Spleen (tissue), 7 donors: ENCODE measurements around the gene R3HDM1.

Experiments
- POLR2A ChIP-seq, 3 donors: fragments of 450-650 bp; IDR thresholded peaks; one replicate each; pipeline ENCODE4 v1.5.1; 2017; ENCODE audit warnings: antibody characterized with exemption in 3 of 3, mild to moderate bottlenecking in 1 of 3
- POLR2AphosphoS5 ChIP-seq, 3 donors: sonication (generic); formaldehyde crosslinking; IDR thresholded peaks; one replicate each; pipeline ENCODE4 v1.5.1; 2017; ENCODE audit warnings: antibody characterized with exemption in 3 of 3
- TF ChIP-seq, protein P1 (sequence below), 11 experiments: fragments of 200-600 bp in 7 of 11; fragments of 450-650 bp in 4 of 11; sonication (generic) in 4 of 11; IDR thresholded peaks in 8 of 11; conservative IDR thresholded peaks in 3 of 11; 1 replicate in 7 of 11; 2 replicates in 4 of 11; pipeline versions ENCODE4 v1.4.0 to v1.8.0; 2016 to 2021; ENCODE audit warnings: antibody characterized with exemption in 11 of 11, inconsistent platforms in 4 of 11, mild to moderate bottlenecking in 1 of 11
- donor health status: DM: no; HTN: no; CAD: no; lungs with moderate emphysema.
- donor health status: DM: no; HTN: no; CAD: no.
- donor health status: DM: no; HTN: no; CAD: no.

DNA sequence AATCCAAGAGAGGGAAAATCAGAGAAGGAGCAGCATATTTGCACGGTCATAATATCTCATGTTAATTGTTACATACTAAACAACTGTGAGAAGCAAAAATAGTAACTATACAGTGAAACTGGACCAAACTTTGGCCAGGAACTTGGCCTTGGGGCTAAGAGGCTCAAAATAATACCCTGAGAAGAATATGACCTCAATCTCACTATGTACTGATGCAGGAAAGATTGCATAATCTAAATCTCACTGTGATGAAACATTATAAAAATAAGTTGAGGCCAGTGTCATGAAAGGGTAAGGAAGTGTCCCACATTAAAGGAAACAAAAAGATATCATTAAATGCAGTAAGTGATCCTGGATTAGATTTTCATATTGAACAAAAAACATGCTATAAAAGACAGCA, 36.8 kb upstream of the R3HDM1 start:
- TF ChIP-seq, protein P1, sequence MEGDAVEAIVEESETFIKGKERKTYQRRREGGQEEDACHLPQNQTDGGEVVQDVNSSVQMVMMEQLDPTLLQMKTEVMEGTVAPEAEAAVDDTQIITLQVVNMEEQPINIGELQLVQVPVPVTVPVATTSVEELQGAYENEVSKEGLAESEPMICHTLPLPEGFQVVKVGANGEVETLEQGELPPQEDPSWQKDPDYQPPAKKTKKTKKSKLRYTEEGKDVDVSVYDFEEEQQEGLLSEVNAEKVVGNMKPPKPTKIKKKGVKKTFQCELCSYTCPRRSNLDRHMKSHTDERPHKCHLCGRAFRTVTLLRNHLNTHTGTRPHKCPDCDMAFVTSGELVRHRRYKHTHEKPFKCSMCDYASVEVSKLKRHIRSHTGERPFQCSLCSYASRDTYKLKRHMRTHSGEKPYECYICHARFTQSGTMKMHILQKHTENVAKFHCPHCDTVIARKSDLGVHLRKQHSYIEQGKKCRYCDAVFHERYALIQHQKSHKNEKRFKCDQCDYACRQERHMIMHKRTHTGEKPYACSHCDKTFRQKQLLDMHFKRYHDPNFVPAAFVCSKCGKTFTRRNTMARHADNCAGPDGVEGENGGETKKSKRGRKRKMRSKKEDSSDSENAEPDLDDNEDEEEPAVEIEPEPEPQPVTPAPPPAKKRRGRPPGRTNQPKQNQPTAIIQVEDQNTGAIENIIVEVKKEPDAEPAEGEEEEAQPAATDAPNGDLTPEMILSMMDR (IDR thresholded peaks at IDR 0.05 in 8 of 11, conservative IDR thresholded peaks at IDR 0.05 in 3 of 11), result no peak
- no peak for TF ChIP-seq POLR2A (IDR thresholded peaks at IDR 0.05)
- TF ChIP-seq POLR2AphosphoS5 (IDR thresholded peaks at IDR 0.05), result no peak
